ENCODE results near the gene RGP1.

DNA sequence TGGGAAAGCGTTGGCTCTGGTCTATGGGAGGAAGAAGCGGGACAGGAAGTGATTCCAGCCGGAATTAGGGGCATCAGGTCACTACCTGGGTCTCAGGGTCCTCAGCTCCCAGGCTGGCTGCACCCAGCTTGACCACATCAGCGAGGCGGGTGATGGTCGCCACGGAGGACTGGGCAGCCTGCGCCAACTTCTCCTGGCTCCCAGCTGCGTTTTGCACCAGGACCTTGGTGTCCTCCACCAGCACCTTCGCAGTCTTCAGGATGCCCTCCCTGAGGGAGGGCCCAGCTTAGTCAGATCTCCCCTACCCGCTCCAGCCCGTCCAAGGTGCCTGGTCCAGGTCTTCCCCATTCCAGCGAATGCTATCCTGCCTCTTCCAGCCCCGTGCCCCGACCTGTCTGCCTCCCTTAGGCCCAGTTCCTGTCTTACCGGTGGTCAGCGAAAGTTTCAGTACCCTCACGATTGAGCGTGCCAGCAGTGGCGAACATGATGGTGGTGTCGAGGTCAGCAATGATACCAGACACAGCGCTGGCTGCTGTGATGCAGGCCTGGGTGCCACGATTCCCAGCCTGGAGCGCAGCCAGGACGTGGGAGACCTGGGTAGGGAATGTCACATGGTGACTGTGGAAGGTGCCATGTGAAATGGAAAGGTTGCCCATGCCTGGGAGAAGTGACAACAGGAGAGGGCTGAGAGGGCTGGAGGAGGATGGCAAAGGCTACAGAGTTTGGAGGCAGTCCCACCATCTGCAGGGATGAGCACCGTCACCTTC is 45.0 kb upstream of the RGP1 start:
- TF ChIP-seq POLR2A (IDR thresholded peaks at IDR 0.05) (no peak), EP300 (IDR thresholded peaks at IDR 0.05) (no peak)
- TF ChIP-seq, protein P1, sequence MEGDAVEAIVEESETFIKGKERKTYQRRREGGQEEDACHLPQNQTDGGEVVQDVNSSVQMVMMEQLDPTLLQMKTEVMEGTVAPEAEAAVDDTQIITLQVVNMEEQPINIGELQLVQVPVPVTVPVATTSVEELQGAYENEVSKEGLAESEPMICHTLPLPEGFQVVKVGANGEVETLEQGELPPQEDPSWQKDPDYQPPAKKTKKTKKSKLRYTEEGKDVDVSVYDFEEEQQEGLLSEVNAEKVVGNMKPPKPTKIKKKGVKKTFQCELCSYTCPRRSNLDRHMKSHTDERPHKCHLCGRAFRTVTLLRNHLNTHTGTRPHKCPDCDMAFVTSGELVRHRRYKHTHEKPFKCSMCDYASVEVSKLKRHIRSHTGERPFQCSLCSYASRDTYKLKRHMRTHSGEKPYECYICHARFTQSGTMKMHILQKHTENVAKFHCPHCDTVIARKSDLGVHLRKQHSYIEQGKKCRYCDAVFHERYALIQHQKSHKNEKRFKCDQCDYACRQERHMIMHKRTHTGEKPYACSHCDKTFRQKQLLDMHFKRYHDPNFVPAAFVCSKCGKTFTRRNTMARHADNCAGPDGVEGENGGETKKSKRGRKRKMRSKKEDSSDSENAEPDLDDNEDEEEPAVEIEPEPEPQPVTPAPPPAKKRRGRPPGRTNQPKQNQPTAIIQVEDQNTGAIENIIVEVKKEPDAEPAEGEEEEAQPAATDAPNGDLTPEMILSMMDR (IDR thresholded peaks at IDR 0.05): no peak
